BLaER1 (cell line): ENCODE measurements around the gene ANO7.

ENCODE experiments used
- H3K27ac ChIP-seq: shearing (Covaris generic); formaldehyde crosslinking; 2 replicates; pipeline ENCODE4 v1.8.1; 2022
- H3K27me3 ChIP-seq: shearing (Covaris generic); formaldehyde crosslinking; 2 replicates; pipeline ENCODE4 v1.8.1; 2022
- H3K36me3 ChIP-seq: shearing (Covaris generic); formaldehyde crosslinking; 2 replicates; pipeline ENCODE4 v1.8.1; 2022
- H3K4me1 ChIP-seq: shearing (Covaris generic); formaldehyde crosslinking; 2 replicates; pipeline ENCODE4 v1.8.1; 2022
- H3K4me2 ChIP-seq: shearing (Covaris generic); formaldehyde crosslinking; 2 replicates; pipeline ENCODE4 v1.8.1; 2022
- H3K4me3 ChIP-seq: shearing (Covaris generic); formaldehyde crosslinking; 2 replicates; pipeline ENCODE4 v1.8.1; 2022
- H3K9ac ChIP-seq: shearing (Covaris generic); formaldehyde crosslinking; 2 replicates; pipeline ENCODE4 v1.8.1; 2022
- H3K9me3 ChIP-seq: shearing (Covaris generic); formaldehyde crosslinking; 2 replicates; pipeline ENCODE4 v1.8.1; 2022
- H4K20me1 ChIP-seq: shearing (Covaris generic); formaldehyde crosslinking; 2 replicates; pipeline ENCODE4 v1.8.1; 2022
- Cebpa-rat ChIP-seq: shearing (Covaris generic); IDR thresholded peaks from 2 replicates; pipeline ENCODE4 v1.8.1; 2022

ANO7 gene

DNA sequence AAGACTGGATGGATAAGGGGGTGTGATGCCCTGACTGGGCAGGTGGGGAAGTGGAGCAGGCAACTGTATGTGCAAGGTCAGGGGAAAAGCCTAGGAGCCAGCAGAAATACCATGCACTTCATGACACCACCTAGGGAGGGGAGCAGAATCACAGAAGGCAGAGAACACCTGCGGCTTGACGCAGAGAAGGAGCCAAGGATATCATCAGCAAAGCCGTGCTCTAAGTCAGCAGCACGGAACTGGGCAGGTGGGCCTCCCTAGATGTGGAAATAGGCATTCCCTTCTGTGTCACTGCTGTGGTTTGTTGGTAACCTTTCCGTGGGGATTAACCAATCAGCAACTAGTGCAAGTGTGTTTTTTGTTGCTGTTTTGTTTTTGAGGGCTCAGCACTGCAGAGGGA, 85.7 kb downstream of the ANO7 start:
- Histone ChIP-seq H3K4me1 (peaks cover 34% of the 10 kb centered on the region), H4K20me1 (peaks cover 73% of the 10 kb centered on the region), H3K27me3 (peaks cover 44% of the 10 kb centered on the region), H3K36me3 (peaks cover 9% of the 10 kb centered on the region), H3K27ac (no peak overlapping the region), H3K9me3 (peaks cover 16% of the 10 kb centered on the region), H3K4me2 (no peak overlapping the region), H3K9ac (no peak overlapping the region), H3K4me3 (no peak overlapping the region)
- no peak for TF ChIP-seq Cebpa-rat
